Coronary artery (tissue), 2 donors: Measurements from ENCODE around the gene MGMT.

Source experiments
- DNase-seq: peaks from one replicate; pipeline ENCODE4 v3.0.0-alpha.2; 2017; ENCODE audit warnings: low spot score
- H3K27ac ChIP-seq, 2 donors: fragments of 200-600 bp; sonication (generic); one replicate each; pipeline ENCODE4 v1.5.1; 2016 to 2019
- H3K4me3 ChIP-seq: fragments of 200-600 bp; sonication (generic); 2 replicates; pipeline ENCODE4 v1.5.1; 2016; ENCODE audit warnings: mild to moderate bottlenecking, moderate library complexity
- TF ChIP-seq, protein P1 (sequence below): fragments of 200-600 bp; sonication (generic); IDR thresholded peaks from one replicate; pipeline ENCODE4 v1.5.1; 2019; ENCODE audit warnings: antibody characterized with exemption

Gene MGMT

DNA sequence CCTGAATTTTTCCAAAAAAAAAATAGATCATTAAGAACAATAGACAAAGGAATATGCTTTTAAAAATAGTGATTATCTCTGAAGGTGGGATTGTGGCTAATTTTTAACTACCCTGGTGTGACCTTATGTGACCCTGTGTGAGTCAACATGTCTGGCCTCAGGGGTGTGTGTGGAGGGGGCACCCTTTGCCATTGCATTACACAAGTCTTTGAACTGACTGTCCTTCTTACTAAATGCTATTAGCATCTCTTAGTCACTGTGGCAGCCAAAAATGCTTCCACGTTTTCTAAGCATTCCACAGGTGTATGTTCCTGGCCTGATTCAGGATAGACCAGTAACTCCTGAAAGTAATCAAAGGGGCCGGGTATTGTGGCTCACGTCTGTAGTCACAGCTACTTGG, 175.4 kb downstream of the MGMT start:
- TF ChIP-seq, protein P1, sequence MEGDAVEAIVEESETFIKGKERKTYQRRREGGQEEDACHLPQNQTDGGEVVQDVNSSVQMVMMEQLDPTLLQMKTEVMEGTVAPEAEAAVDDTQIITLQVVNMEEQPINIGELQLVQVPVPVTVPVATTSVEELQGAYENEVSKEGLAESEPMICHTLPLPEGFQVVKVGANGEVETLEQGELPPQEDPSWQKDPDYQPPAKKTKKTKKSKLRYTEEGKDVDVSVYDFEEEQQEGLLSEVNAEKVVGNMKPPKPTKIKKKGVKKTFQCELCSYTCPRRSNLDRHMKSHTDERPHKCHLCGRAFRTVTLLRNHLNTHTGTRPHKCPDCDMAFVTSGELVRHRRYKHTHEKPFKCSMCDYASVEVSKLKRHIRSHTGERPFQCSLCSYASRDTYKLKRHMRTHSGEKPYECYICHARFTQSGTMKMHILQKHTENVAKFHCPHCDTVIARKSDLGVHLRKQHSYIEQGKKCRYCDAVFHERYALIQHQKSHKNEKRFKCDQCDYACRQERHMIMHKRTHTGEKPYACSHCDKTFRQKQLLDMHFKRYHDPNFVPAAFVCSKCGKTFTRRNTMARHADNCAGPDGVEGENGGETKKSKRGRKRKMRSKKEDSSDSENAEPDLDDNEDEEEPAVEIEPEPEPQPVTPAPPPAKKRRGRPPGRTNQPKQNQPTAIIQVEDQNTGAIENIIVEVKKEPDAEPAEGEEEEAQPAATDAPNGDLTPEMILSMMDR, result no peak
- H3K4me3 ChIP-seq, result no peak overlapping the region
- H3K27ac ChIP-seq, result no peak overlapping the region
- DNase-seq, result no peak

DNA sequence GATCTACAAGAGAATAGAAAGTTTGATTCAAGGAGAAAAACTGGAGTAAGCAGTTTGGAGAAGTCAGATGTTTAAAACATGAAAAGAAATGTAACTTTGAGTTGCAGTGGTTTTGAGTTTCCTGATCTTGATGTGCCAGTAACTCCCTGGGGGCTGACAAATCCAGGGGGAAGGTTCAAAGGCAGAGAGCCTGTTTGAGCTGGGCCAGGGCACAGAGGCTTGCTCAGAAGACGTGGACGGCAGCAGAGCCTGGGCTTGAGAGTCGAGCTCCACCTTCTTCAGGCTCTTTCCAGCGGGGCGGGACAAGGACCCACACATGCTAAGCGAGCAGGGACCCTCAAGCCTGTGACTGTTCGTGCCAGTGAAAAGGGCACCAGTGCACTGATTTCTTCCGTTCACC, 176.2 kb downstream of the MGMT start:
- Histone ChIP-seq H3K27ac (no peak overlapping the region), H3K4me3 (no peak overlapping the region)
- no peak for DNase-seq
- TF ChIP-seq, protein P1, result no peak

DNA sequence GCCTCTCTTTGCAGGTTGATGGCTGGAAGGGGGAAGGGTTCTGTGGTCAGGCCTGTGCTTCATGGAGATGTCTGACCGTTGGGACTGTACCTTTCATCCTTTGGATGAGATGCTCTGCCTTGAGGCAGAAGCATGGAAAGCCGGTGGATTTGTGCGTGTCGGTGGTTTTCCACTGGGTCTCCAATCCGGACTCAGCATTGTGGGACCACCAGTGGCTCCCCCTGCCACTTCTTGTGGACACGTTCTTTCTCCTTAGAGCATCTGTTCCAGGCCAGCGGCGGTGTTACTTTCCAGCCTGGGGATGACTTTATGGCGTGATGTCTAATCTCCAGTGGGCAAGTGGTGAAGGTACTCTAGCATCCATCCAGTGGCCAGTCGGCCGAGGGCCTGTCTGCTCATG, 178.4 kb downstream of the MGMT start:
- TF ChIP-seq, protein P1, result no peak
- Histone ChIP-seq H3K4me3 (no peak overlapping the region), H3K27ac (no peak overlapping the region)
- DNase-seq, result no peak

DNA sequence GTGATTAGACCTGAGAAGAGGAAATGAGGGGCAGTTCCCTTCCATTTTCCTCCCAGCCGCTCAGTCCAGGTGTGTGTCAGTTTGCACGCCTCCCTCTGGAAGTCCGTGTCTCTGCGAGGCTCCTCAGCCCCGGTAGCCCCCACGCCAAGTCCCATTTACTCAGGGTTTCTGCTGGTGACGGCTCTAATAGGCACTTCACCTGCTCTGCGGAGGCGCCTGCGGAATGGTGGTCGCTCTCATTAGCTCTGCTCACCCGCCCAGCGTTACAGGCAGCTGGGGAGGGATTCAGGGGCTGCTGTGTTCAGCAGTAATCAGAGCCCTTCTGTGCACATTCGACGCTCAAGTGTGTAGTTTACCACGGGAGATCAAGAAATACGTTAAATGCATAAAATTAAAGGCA, 179.9 kb downstream of the MGMT start:
- no peak for DNase-seq
- TF ChIP-seq, protein P1, result no peak
- no peak overlapping the region for H3K27ac ChIP-seq
- H3K4me3 ChIP-seq, result no peak overlapping the region

DNA sequence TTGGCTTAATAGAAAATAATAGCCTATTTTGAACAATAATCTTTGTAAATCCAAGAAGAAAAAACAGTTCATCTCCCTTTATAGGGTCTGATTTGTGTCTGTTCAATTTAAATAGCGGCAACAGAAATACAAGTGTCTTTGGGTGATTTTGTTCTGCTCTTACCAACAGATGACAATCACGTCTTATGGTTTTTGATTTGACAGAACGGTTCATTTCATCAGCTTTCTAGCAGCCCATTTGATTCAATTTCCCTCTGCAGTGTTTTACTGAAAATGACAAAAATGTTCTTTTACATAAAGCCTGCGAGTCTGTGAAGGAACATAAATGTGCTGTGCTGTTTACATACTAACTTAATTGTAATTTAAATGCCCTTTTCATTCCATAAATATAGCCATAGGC, 180.5 kb downstream of the MGMT start:
- Histone ChIP-seq H3K27ac (no peak overlapping the region), H3K4me3 (no peak overlapping the region)
- TF ChIP-seq, protein P1, result no peak
- no peak for DNase-seq

DNA sequence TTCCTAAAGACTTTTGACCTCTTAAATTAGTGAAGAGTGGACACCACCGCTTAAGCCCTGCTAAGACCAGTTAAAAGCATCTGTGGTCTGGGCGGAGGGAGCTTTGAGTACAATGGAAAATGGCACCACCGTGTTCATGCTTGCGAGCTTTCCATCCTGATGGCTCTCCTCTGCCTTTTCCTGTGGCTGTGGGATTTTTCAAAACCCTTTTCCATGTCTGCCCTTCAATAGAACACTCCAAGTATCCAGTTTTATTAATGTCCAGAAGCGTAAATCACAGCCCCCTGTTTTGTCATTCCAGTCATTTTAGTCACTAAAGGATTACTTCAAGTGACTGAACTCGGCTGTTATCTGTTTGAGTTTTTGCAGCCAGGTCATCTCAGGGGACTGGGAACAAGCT, 181.8 kb downstream of the MGMT start:
- no peak for DNase-seq
- Histone ChIP-seq H3K27ac (no peak overlapping the region), H3K4me3 (no peak overlapping the region)
- TF ChIP-seq, protein P1, result no peak

DNA sequence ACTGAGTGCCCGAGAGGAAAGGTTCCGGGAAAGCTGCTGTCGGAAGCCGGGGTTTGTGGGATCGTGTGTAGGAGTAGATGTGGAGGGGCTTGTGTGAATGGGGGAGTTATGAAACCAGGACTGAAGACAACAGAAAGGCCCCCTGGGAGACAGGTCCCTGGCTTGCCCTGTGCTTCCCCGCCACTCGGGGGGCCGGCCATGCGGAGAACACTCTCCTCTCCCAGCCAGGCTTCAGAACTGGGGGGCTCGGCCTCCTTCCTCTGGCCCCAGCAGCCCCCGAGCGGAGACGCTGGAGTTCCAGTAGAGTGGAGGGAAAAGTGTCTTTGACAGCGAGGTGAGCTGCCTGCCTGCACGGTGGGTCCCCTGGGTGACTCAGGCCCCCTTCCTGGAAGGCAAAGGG, 185.0 kb downstream of the MGMT start:
- Histone ChIP-seq H3K4me3 (no peak overlapping the region), H3K27ac (no peak overlapping the region)
- no peak for DNase-seq
- TF ChIP-seq, protein P1, result no peak
